SH-SY5Y (cell line): ENCODE data around the gene CACNA1S.

Source experiments
- GATA2 ChIP-seq: IDR thresholded peaks from 2 replicates; pipeline ENCODE4 v1.6.1; 2011; ENCODE audit warnings: mild to moderate bottlenecking, low read depth, low read length
- GATA3 ChIP-seq: IDR thresholded peaks from 2 replicates; pipeline ENCODE4 v1.6.1; 2011; ENCODE audit warnings: low read depth, mild to moderate bottlenecking, low read length, moderate library complexity

DNA sequence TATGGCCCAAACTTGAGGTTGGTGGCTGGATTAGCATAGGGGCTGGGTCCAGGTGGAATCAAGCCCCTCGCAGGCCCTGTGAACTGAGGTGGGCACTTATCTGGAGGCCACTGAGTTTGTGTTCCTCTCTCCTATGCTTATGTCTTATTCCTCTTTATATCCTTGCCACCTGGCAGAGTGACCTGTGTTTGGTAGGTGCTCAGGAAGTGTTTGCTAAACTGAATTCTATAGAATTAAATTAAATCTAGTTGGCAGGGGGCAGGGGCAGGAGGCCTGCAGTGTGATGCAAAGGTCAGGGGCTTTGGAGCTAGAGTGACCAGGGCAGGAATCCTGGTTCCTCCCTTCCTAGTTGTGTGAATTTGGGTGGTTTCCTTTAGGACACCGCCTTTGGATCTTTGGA lies 43.1 kb upstream of the CACNA1S start:
- TF ChIP-seq GATA3 (no peak), GATA2 (no peak)
